SK-N-SH (cell line): ENCODE data around the gene PRR20G. TPM values are rescaled to one million over a fixed set of nuclear protein-coding genes. Genes with fewer than 3 reads are reported as not detected.

Experiments
- CTCF ChIA-PET: fragments of 300-600, 350-600 bp; formaldehyde crosslinking; extraction: SDS; loops from one replicate; lab custom pipeline; 2021; lab: Yijun Ruan, JAX
- POLR2A ChIA-PET: fragments of 350-600 bp; sonication (Branson Sonifier 250); formaldehyde crosslinking; extraction: SDS; loops from one replicate; lab custom pipeline; 2020; ENCODE audit warnings: antibody characterized with exemption, inconsistent platforms; lab: Yijun Ruan, JAX
- DNase-seq: peaks from one replicate; pipeline ENCODE4 v3.0.0; 2012
- H2AFZ ChIP-seq: fragments of 200-600 bp; sonication (generic); 2 replicates; pipeline ENCODE4 v1.8.1; 2016; ENCODE audit warnings: antibody characterized with exemption, mild to moderate bottlenecking, low read depth
- H3F3A ChIP-seq: fragments of 200-600 bp; sonication (generic); replicated peaks from 2 replicates; pipeline ENCODE3; 2016; ENCODE audit warnings: antibody characterized with exemption, mild to moderate bottlenecking; ENCODE audit not compliant: insufficient read depth
- H3K27ac ChIP-seq, 2 experiments: fragments of 200-500 bp in 1 of 2; fragments of 200-600 bp in 1 of 2; sonication (Bioruptor generic) in 1 of 2; sonication (generic), shearing (Covaris generic) in 1 of 2; 2 replicates each; pipeline versions ENCODE4 v1.5.1 to v1.6.1; 2014 to 2016; ENCODE audit warnings: low read depth in 2 of 2, inconsistent platforms in 1 of 2, low read length in 1 of 2, mild to moderate bottlenecking in 1 of 2, mixed read lengths in 1 of 2
- H3K27me3 ChIP-seq: fragments of 200-600 bp; sonication (generic), shearing (Covaris generic); 2 replicates; pipeline ENCODE4 v1.6.1; 2016; ENCODE audit warnings: mixed run types; ENCODE audit not compliant: insufficient read depth
- H3K36me3 ChIP-seq, 2 experiments: fragments of 200-500 bp in 1 of 2; fragments of 200-600 bp in 1 of 2; sonication (Bioruptor generic) in 1 of 2; sonication (generic) in 1 of 2; replicated peaks in 1 of 2; 2 replicates each; pipeline versions ENCODE3 to v1.5.1; 2014 to 2016; ENCODE audit warnings: low read length in 1 of 2, mild to moderate bottlenecking in 1 of 2; ENCODE audit not compliant: insufficient read depth in 2 of 2, control insufficient read depth in 1 of 2
- H3K4me1 ChIP-seq, 2 experiments: fragments of 200-500 bp in 1 of 2; fragments of 200-600 bp in 1 of 2; sonication (Bioruptor generic) in 1 of 2; sonication (generic), shearing (Covaris generic) in 1 of 2; 2 replicates each; pipeline versions ENCODE4 v1.5.1 to v1.6.1; 2014 to 2016; ENCODE audit warnings: low read depth in 1 of 2, low read length in 1 of 2, mixed run types in 1 of 2; ENCODE audit not compliant: insufficient read depth in 2 of 2, control insufficient read depth in 1 of 2
- H3K4me2 ChIP-seq: fragments of 200-600 bp; sonication (generic), shearing (Covaris generic); 2 replicates; pipeline ENCODE4 v1.6.1; 2017; ENCODE audit warnings: mixed run types
- H3K4me3 ChIP-seq, 2 experiments: fragments of 200-500 bp in 1 of 2; fragments of 200-600 bp in 1 of 2; sonication (Bioruptor generic) in 1 of 2; sonication (generic), shearing (Covaris generic) in 1 of 2; 2 replicates each; pipeline versions ENCODE4 v1.5.1 to v1.8.1; 2014 to 2016; ENCODE audit warnings: low read depth in 2 of 2, inconsistent platforms in 1 of 2, low read length in 1 of 2, mild to moderate bottlenecking in 1 of 2, mixed read lengths in 1 of 2, moderate library complexity in 1 of 2
- H3K79me2 ChIP-seq: fragments of 200-600 bp; sonication (generic); 2 replicates; pipeline ENCODE4 v1.8.1; 2017; ENCODE audit warnings: mild to moderate bottlenecking; ENCODE audit not compliant: insufficient read depth
- H3K9ac ChIP-seq: fragments of 200-600 bp; sonication (generic); 2 replicates; pipeline ENCODE4 v1.6.1; 2017; ENCODE audit warnings: mixed run types
- H3K9me2 ChIP-seq: fragments of 200-600 bp; sonication (generic); 2 replicates; pipeline ENCODE4 v1.6.1; 2017; ENCODE audit warnings: mixed run types
- H3K9me3 ChIP-seq: fragments of 200-600 bp; sonication (generic); 2 replicates; pipeline ENCODE4 v1.6.1; 2017; ENCODE audit warnings: mixed run types, mild to moderate bottlenecking, moderate library complexity
- H4K20me1 ChIP-seq: fragments of 200-600 bp; sonication (generic); 2 replicates; pipeline ENCODE4 v1.6.1; 2017; ENCODE audit warnings: mild to moderate bottlenecking, mixed run types; ENCODE audit not compliant: insufficient read depth
- EP300 ChIP-seq, 2 experiments: IDR thresholded peaks; 2 replicates each; pipeline versions ENCODE4 v1.4.0 to v1.6.1; 2012; ENCODE audit warnings: borderline replicate concordance in 1 of 2, low read depth in 1 of 2, low read length in 1 of 2
- FOXM1 ChIP-seq: IDR thresholded peaks from 2 replicates; pipeline ENCODE4 v1.4.0; 2012; ENCODE audit warnings: low read depth, mild to moderate bottlenecking
- GABPA ChIP-seq: IDR thresholded peaks from 2 replicates; pipeline ENCODE4 v1.4.0; 2012; ENCODE audit warnings: low read depth, mild to moderate bottlenecking
- JUND ChIP-seq: IDR thresholded peaks from 2 replicates; pipeline ENCODE4 v1.4.0; 2012
- NRF1 ChIP-seq: IDR thresholded peaks from 2 replicates; pipeline ENCODE4 v1.6.1; 2012; ENCODE audit warnings: low read depth, mild to moderate bottlenecking, low read length
- POLR2AphosphoS5 ChIP-seq: IDR thresholded peaks from 2 replicates; pipeline ENCODE4 v1.6.1; 2012; ENCODE audit warnings: low read depth, low read length
- RAD21 ChIP-seq: IDR thresholded peaks from 2 replicates; pipeline ENCODE4 v1.6.1; 2012; ENCODE audit warnings: mild to moderate bottlenecking, low read length
- SIN3A ChIP-seq: IDR thresholded peaks from 2 replicates; pipeline ENCODE4 v1.6.1; 2012; ENCODE audit warnings: low read depth, mild to moderate bottlenecking, low read length, moderate library complexity, borderline replicate concordance
- TCF12 ChIP-seq: IDR thresholded peaks from 2 replicates; pipeline ENCODE4 v1.4.0; 2012
- YY1 ChIP-seq: IDR thresholded peaks from 2 replicates; pipeline ENCODE4 v1.4.0; 2012; ENCODE audit warnings: low read depth, mild to moderate bottlenecking
- WGBS: methylation state at CpG from one replicate; pipeline ENCODE4 v1.1.6; 2017; ENCODE audit warnings: low lambda C conversion rate; 5-methylcytosine and 5-hydroxymethylcytosine counted together
- polyA plus RNA-seq, 3 experiments: library from polyadenylated mRNA; depleted of rRNA; stranded (reverse); fragments of >200 nt; gene quantifications; 2 replicates each; pipeline ENCODE4 v1.2.3, GENCODE V29; 2012
- TF ChIP-seq, protein P1 (sequence below): fragments of 200-600 bp; sonication (generic); IDR thresholded peaks from 2 replicates; pipeline ENCODE4 v1.6.1; 2017; ENCODE audit warnings: antibody characterized with exemption, mild to moderate bottlenecking, moderate library complexity
- TF ChIP-seq, protein P2 (sequence below): IDR thresholded peaks from 2 replicates; pipeline ENCODE4 v1.4.0; 2012; ENCODE audit warnings: low read depth
- TF ChIP-seq, protein P3 (sequence below): IDR thresholded peaks from 2 replicates; pipeline ENCODE4 v1.4.0; 2012; ENCODE audit warnings: low read depth, borderline replicate concordance
- TF ChIP-seq, protein P4 (sequence below): fragments of 150-350 bp; IDR thresholded peaks from 2 replicates; pipeline ENCODE4 v1.6.1; 2016; ENCODE audit warnings: mild to moderate bottlenecking, low read depth, low read length
- TF ChIP-seq, protein P5 (sequence below): fragments of 150-350 bp; IDR thresholded peaks from 2 replicates; pipeline ENCODE4 v1.6.1; 2017; ENCODE audit warnings: antibody characterized with exemption, low read length, low read depth, borderline replicate concordance

PRR20G gene
- polyA plus RNA-seq, 1 of the 3 experiments (the other 2 are of a cell fraction): not detected

DNA sequence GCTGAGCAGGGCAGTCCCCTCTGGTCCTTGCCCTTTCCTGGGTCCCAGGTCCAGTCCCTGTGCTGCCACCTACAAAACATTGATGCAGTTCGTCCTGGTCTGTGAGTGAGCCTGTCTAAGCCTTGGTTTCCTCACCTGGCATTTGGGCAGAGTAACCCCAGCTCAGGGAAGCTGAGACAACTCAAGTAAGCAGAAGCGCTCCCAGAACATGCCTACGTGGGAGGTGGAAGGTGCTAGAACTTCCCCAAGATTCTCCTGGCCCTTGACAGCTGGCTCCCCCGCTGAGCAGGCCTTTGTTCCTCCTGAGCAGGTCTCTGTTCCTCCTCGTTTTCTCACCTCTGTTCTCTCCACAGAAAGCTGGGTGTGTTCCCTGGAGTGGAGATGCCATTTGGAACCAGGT lies 30.5 kb downstream of the PRR20G start:
- Histone ChIP-seq H3F3A (no peaks in the 10 kb centered on the region), H3K27me3 (no peaks in the 10 kb centered on the region), H3K27ac (no peak overlapping the region), H3K36me3 (no peaks in the 10 kb centered on the region), H3K79me2 (no peaks in the 10 kb centered on the region), H3K4me1 (peaks cover 0 to 2% of the 10 kb centered on the region in 2 experiments; a peak in 1 of 4 replicates), H3K4me2 (no peak overlapping the region), H4K20me1 (no peaks in the 10 kb centered on the region), H3K9ac (no peak overlapping the region), H3K9me3 (no peaks in the 10 kb centered on the region), H3K9me2 (no peaks in the 10 kb centered on the region), H2AFZ (no peak overlapping the region), H3K4me3 (no peak overlapping the region)
- ChIA-PET POLR2A (no interaction called here), CTCF (interaction anchor here (0.5 kb wide), 1 partner anchor 46 kb away, joined by 3 read pairs; no protein-coding TSS in a partner anchor)
- 49% methylated on average over 4 of the region's 5 CpGs for WGBS
- TF ChIP-seq YY1 (no peak), POLR2AphosphoS5 (no peak), GABPA (no peak), NRF1 (no peak), FOXM1 (no peak), JUND (no peak), TCF12 (no peak), RAD21 (no peak), SIN3A (no peak)
- TF ChIP-seq, protein P1, sequence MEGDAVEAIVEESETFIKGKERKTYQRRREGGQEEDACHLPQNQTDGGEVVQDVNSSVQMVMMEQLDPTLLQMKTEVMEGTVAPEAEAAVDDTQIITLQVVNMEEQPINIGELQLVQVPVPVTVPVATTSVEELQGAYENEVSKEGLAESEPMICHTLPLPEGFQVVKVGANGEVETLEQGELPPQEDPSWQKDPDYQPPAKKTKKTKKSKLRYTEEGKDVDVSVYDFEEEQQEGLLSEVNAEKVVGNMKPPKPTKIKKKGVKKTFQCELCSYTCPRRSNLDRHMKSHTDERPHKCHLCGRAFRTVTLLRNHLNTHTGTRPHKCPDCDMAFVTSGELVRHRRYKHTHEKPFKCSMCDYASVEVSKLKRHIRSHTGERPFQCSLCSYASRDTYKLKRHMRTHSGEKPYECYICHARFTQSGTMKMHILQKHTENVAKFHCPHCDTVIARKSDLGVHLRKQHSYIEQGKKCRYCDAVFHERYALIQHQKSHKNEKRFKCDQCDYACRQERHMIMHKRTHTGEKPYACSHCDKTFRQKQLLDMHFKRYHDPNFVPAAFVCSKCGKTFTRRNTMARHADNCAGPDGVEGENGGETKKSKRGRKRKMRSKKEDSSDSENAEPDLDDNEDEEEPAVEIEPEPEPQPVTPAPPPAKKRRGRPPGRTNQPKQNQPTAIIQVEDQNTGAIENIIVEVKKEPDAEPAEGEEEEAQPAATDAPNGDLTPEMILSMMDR: no peak
- TF ChIP-seq, protein P2, sequence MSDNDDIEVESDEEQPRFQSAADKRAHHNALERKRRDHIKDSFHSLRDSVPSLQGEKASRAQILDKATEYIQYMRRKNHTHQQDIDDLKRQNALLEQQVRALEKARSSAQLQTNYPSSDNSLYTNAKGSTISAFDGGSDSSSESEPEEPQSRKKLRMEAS: no peak
- TF ChIP-seq, protein P3, sequence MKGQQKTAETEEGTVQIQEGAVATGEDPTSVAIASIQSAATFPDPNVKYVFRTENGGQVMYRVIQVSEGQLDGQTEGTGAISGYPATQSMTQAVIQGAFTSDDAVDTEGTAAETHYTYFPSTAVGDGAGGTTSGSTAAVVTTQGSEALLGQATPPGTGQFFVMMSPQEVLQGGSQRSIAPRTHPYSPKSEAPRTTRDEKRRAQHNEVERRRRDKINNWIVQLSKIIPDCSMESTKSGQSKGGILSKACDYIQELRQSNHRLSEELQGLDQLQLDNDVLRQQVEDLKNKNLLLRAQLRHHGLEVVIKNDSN: no peak
- TF ChIP-seq, protein P4, sequence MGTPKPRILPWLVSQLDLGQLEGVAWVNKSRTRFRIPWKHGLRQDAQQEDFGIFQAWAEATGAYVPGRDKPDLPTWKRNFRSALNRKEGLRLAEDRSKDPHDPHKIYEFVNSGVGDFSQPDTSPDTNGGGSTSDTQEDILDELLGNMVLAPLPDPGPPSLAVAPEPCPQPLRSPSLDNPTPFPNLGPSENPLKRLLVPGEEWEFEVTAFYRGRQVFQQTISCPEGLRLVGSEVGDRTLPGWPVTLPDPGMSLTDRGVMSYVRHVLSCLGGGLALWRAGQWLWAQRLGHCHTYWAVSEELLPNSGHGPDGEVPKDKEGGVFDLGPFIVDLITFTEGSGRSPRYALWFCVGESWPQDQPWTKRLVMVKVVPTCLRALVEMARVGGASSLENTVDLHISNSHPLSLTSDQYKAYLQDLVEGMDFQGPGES: no peak
- DNase-seq: no peak

DNA sequence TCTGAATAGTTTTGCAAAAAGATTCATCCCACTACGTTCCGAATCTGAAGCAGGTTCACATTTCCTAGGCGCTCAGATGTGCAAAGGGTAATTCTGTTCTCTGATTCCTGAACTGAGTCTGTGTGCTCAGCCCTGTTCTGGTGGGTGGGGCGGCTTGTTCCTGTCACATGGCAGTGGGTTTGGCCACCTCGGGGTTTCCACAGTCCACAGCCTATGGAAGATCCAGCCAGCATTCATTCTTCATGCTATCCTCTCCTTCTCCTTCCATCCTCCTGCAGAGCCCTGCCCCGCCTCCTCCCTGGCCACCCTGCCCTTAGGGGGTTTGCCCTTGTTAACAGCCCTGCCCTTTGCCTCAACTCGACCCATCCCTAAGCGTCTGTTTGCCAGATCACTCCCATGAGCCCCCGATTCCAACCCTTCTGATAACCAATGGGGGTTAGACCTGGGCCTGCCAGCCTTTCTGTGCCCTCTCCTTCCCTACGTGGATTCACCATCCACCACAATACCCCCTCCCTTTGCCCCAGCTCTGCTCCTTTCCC lies 31.0 kb downstream of the PRR20G start:
- Histone ChIP-seq H3K9me3 (no peaks in the 10 kb centered on the region), H3K9ac (no peak overlapping the region), H3K4me2 (no peak overlapping the region), H4K20me1 (no peaks in the 10 kb centered on the region), H3K4me1 (peaks cover 0 to 6% of the 10 kb centered on the region in 2 experiments; a peak in 1 of 4 replicates), H3K27ac (no peak overlapping the region), H3F3A (no peaks in the 10 kb centered on the region), H2AFZ (no peak overlapping the region), H3K79me2 (no peaks in the 10 kb centered on the region), H3K27me3 (no peaks in the 10 kb centered on the region), H3K36me3 (no peaks in the 10 kb centered on the region), H3K9me2 (no peaks in the 10 kb centered on the region), H3K4me3 (no peak overlapping the region)
- ChIA-PET POLR2A (no interaction called here), CTCF (interaction anchor here (0.5 kb wide), 1 partner anchor 47 kb away, joined by 3 read pairs; no protein-coding TSS in a partner anchor)
- TF ChIP-seq EP300 (IDR thresholded peaks at IDR 0.05; ENCODE audit: borderline replicate concordance in 1 of 2, low read depth in 1 of 2, low read length in 1 of 2) (no peak), YY1 (no peak)
- TF ChIP-seq, protein P5, sequence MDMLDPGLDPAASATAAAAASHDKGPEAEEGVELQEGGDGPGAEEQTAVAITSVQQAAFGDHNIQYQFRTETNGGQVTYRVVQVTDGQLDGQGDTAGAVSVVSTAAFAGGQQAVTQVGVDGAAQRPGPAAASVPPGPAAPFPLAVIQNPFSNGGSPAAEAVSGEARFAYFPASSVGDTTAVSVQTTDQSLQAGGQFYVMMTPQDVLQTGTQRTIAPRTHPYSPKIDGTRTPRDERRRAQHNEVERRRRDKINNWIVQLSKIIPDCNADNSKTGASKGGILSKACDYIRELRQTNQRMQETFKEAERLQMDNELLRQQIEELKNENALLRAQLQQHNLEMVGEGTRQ: no peak
- TF ChIP-seq, protein P4: no peak
- 51% methylated on average over 10 of the region's 10 CpGs for WGBS
- no peak for DNase-seq
